PC-3 (cell line): ENCODE measurements around the gene VPS54. TPM values are rescaled to one million over a fixed set of nuclear protein-coding genes. Genes with fewer than 3 reads are reported as not detected.
A peak's percentile ranks its signal among the peaks of the same experiment; 100 is the strongest.

Experiments
- ATAC-seq: fragments of 200-7000 bp; cut with Tn5 transposase; 2 replicates; pipeline ENCODE4 v1.9.1; 2020; ENCODE audit warnings: mild to moderate bottlenecking, moderate library complexity
- BruUV-seq: library from RNA; stranded (reverse); fragments of 400-500 nt; replicated peaks from 2 replicates; lab custom pipeline; 2021; lab: Mats Ljungman, UMichigan
- CTCF ChIA-PET: fragments of 300-600 bp; sonication (Branson Sonifier 250); formaldehyde crosslinking; loops from one replicate; lab custom pipeline; 2022; ENCODE audit warnings: antibody characterized with exemption; lab: Charles Lee
- POLR2A ChIA-PET: fragments of 300-600 bp; sonication (Branson Sonifier 250); formaldehyde crosslinking; loops from one replicate; lab custom pipeline; 2022; ENCODE audit warnings: antibody characterized with exemption; ENCODE audit not compliant: unreplicated experiment; lab: Charles Lee
- DNase-seq: peaks from one replicate; pipeline ENCODE4 v3.0.0-alpha.2; 2015
- H2AFZ ChIP-seq: fragments of 300-600 bp; sonication (generic); 2 replicates; pipeline ENCODE4 v1.6.0; 2016; ENCODE audit warnings: antibody characterized with exemption, low read length
- H3F3A ChIP-seq: fragments of 300-600 bp; sonication (generic); one replicate; pipeline ENCODE4 v1.6.0; 2017; ENCODE audit warnings: antibody characterized with exemption, low read length, control low read depth, mild to moderate bottlenecking; ENCODE audit not compliant: unreplicated experiment
- H3K27ac ChIP-seq: fragments of 300-600 bp; sonication (generic); 2 replicates; pipeline ENCODE4 v1.5.1; 2016; ENCODE audit warnings: mild to moderate bottlenecking, low read length
- H3K27me3 ChIP-seq: fragments of 300-600 bp; sonication (generic); 2 replicates; pipeline ENCODE4 v1.6.1; 2016; ENCODE audit warnings: low read length, mixed read lengths
- H3K36me3 ChIP-seq: fragments of 300-600 bp; sonication (generic); 2 replicates; pipeline ENCODE4 v1.6.1; 2016; ENCODE audit warnings: low read depth, mixed run types, low read length, mixed read lengths
- H3K4me1 ChIP-seq: fragments of 300-600 bp; sonication (generic); 2 replicates; pipeline ENCODE4 v1.5.1; 2016; ENCODE audit warnings: low read length; ENCODE audit not compliant: insufficient read depth
- H3K4me2 ChIP-seq: fragments of 300-600 bp; sonication (generic); 2 replicates; pipeline ENCODE4 v1.6.0; 2016; ENCODE audit warnings: low read length
- H3K4me3 ChIP-seq: fragments of 300-600 bp; sonication (generic); 2 replicates; pipeline ENCODE4 v1.5.1; 2016; ENCODE audit warnings: mild to moderate bottlenecking, low read length, mixed read lengths
- H3K79me2 ChIP-seq: fragments of 300-600 bp; sonication (generic); 2 replicates; pipeline ENCODE4 v1.6.1; 2017; ENCODE audit warnings: low read length, mixed read lengths
- H3K9ac ChIP-seq: fragments of 300-600 bp; sonication (generic); 2 replicates; pipeline ENCODE4 v1.6.0; 2016; ENCODE audit warnings: mild to moderate bottlenecking, low read length
- H3K9me2 ChIP-seq: fragments of 300-600 bp; sonication (generic); replicated peaks from 2 replicates; pipeline ENCODE4 v1.6.1; 2016; ENCODE audit warnings: mixed run types, low read length, mixed read lengths
- H3K9me3 ChIP-seq: fragments of 300-600 bp; sonication (generic); 2 replicates; pipeline ENCODE4 v1.6.1; 2016; ENCODE audit warnings: low read length, mixed read lengths
- H4K20me1 ChIP-seq: fragments of 300-600 bp; sonication (generic); 2 replicates; pipeline ENCODE4 v1.6.1; 2016; ENCODE audit warnings: low read length, mixed read lengths
- CTCF ChIP-seq: fragments of 300-600 bp; sonication (generic); conservative IDR thresholded peaks from 2 replicates; pipeline ENCODE4 v1.5.1; 2017; ENCODE audit warnings: antibody characterized with exemption, low read depth, mild to moderate bottlenecking, low read length
- EZH2 ChIP-seq: fragments of 300-600 bp; sonication (generic); IDR thresholded peaks from one replicate; pipeline ENCODE4 v1.6.1; 2017; ENCODE audit warnings: antibody characterized with exemption, mild to moderate bottlenecking, low read length; ENCODE audit not compliant: unreplicated experiment
- EZH2phosphoT487 ChIP-seq: fragments of 300-600 bp; sonication (generic); IDR thresholded peaks from 2 replicates; pipeline ENCODE4 v1.6.1; 2018; ENCODE audit warnings: mild to moderate bottlenecking, antibody characterized with exemption, low read length, borderline replicate concordance
- intact Hi-C: fragments of 100-400 bp; cut with micrococcal nuclease; formaldehyde crosslinking; loops from 2 replicates; pipeline ENCODE4 v1.9.0; 2023
- total RNA-seq: library from RNA; depleted of rRNA; stranded (reverse); fragments of >200 nt; gene quantifications from 2 replicates; pipeline ENCODE4 v1.2.3, GENCODE V29; 2014

VPS54 gene
- total RNA-seq, 1 experiment from 2014 or later: 17.9 TPM

DNA sequence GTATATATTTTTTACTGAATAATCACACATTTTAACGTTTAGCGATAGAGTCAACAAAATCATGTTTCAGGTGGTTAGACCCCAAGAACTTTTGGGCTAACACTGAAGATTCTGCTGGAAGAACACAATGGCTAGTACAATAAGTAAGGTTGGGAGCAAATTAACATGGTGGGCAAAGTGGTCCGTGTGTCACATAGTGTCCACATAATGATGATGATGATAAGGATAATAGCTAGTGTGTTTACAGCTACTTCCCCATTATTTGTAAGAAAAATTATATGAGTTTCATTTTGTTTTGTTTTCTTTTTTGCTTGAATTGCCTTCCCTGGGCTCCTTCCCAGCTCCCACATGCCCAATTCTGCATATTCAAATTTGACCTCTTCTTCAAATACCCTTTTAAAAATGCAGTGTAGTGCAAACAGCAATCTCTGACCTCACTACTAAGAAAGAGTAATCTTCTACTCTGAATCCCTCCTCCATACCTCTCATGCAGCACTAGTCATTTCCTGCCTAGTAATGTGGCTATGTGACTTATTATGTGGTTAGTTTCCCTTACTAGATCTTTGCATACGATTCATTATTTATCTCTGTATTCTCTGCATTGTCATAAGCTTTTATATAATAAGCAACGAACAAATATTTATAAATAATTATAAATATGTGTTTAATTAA lies 16.9 kb upstream of the VPS54 start:
- TF ChIP-seq EZH2 (no peak), CTCF (no peak), EZH2phosphoT487 (no peak)
- no peak overlapping the region for H3K4me3 ChIP-seq
- H3K79me2 ChIP-seq: no peaks in the 10 kb centered on the region
- H3K4me1 ChIP-seq: peaks cover 9% of the 10 kb centered on the region
- no peaks in the 10 kb centered on the region for H3K9me2 ChIP-seq
- ATAC-seq (peak; percentile 99), DNase-seq (peak; percentile 74)
- no peaks in the 10 kb centered on the region for H3K36me3 ChIP-seq
- H3K27me3 ChIP-seq: no peaks in the 10 kb centered on the region
- ChIA-PET CTCF (no interaction called here), POLR2A (no interaction called here)
- no peak overlapping the region for H2AFZ ChIP-seq
- BruUV-seq: no TSS peak
- no peaks in the 10 kb centered on the region for H3F3A ChIP-seq
- H3K27ac ChIP-seq: 0 out of 2 replicates have a peak overlapping the region, but pooled peaks have one; percentile 2
- no peaks in the 10 kb centered on the region for H3K9me3 ChIP-seq
- H3K4me2 ChIP-seq: peak overlapping the region; percentile 42
- H3K9ac ChIP-seq: no peak overlapping the region
- intact Hi-C loops: no loop called here
- no peaks in the 10 kb centered on the region for H4K20me1 ChIP-seq

- H3K9me3 ChIP-seq: no peaks in the 10 kb centered on the region
- no peaks in the 10 kb centered on the region for H3K36me3 ChIP-seq
- no peak overlapping the region for H3K9ac ChIP-seq
- intact Hi-C loops: no loop called here
- TF ChIP-seq EZH2 (no peak), CTCF (no peak), EZH2phosphoT487 (no peak)
- peak overlapping the region; percentile 42; the same call in 1 of the 2 replicates for H3K4me2 ChIP-seq
- no peaks in the 10 kb centered on the region for H4K20me1 ChIP-seq
- H3F3A ChIP-seq: no peaks in the 10 kb centered on the region
- ATAC-seq (no peak), DNase-seq (peak; percentile 35)
- no peak overlapping the region for H2AFZ ChIP-seq
- no peaks in the 10 kb centered on the region for H3K27me3 ChIP-seq
- ChIA-PET POLR2A (no interaction called here), CTCF (no interaction called here)
- H3K27ac ChIP-seq: no peak overlapping the region
- no peaks in the 10 kb centered on the region for H3K9me2 ChIP-seq
- no peaks in the 10 kb centered on the region for H3K79me2 ChIP-seq
- peaks cover 9% of the 10 kb centered on the region for H3K4me1 ChIP-seq
- no TSS peak for BruUV-seq
- H3K4me3 ChIP-seq: no peak overlapping the region
These were observed 16.1 kb upstream of the VPS54 start for GRCh38 chr2:64035072-64035942.
